OCI-LY3 (cell line): ENCODE data around the gene VAMP4.

Experiments
- H2AFZ ChIP-seq: fragments of 200-600, 300-600 bp; shearing (Covaris generic); 2 replicates; pipeline ENCODE4 v1.6.0; 2014; ENCODE audit warnings: antibody characterized with exemption, low read depth, low read length
- H3K27ac ChIP-seq: fragments of 200-600, 300-600 bp; sonication (generic); 2 replicates; pipeline ENCODE4 v1.5.1; 2014; ENCODE audit warnings: mild to moderate bottlenecking, low read length, moderate library complexity, mixed read lengths
- H3K27me3 ChIP-seq: fragments of 200-600, 300-600 bp; sonication (generic); 2 replicates; pipeline ENCODE4 v1.6.1; 2014; ENCODE audit warnings: low read depth, low read length, mixed read lengths
- H3K36me3 ChIP-seq: fragments of 200-600, 300-600 bp; sonication (generic); replicated peaks from 2 replicates; pipeline ENCODE3; 2014; ENCODE audit warnings: low read depth, low read length, mixed read lengths
- H3K4me1 ChIP-seq: fragments of 300-600, 200-600 bp; sonication (generic); 2 replicates; pipeline ENCODE4 v1.6.1; 2014; ENCODE audit warnings: low read length, mixed read lengths
- H3K4me2 ChIP-seq: fragments of 200-600, 300-600 bp; sonication (generic); 2 replicates; pipeline ENCODE4 v1.6.1; 2014; ENCODE audit warnings: low read length, mixed read lengths
- H3K4me3 ChIP-seq: fragments of 300-600, 200-600 bp; sonication (generic); 2 replicates; pipeline ENCODE4 v1.5.1; 2014; ENCODE audit warnings: antibody characterized with exemption, mild to moderate bottlenecking, low read length, moderate library complexity
- H3K79me2 ChIP-seq: fragments of 300-600, 200-600 bp; shearing (Covaris generic); 2 replicates; pipeline ENCODE4 v1.6.1; 2014; ENCODE audit warnings: mild to moderate bottlenecking, low read length, mixed read lengths
- H3K9ac ChIP-seq: fragments of 300-600, 200-600 bp; shearing (Covaris generic); 2 replicates; pipeline ENCODE4 v1.6.0; 2014; ENCODE audit warnings: mild to moderate bottlenecking, low read length, moderate library complexity
- H3K9me3 ChIP-seq: fragments of 200-600, 300-600 bp; shearing (Covaris generic); 2 replicates; pipeline ENCODE4 v1.6.1; 2014; ENCODE audit warnings: low read length, mixed read lengths; ENCODE audit not compliant: insufficient read depth
- H4K20me1 ChIP-seq: fragments of 200-600, 300-600 bp; sonication (generic); 2 replicates; pipeline ENCODE4 v1.6.1; 2016; ENCODE audit warnings: low read length, mixed read lengths; ENCODE audit not compliant: insufficient read depth
- CTCF ChIP-seq: fragments of 200-600, 300-600 bp; sonication (generic); IDR thresholded peaks from 2 replicates; pipeline ENCODE4 v1.5.1; 2014; ENCODE audit warnings: antibody characterized with exemption, low read length, low read depth
- EZH2phosphoT487 ChIP-seq: fragments of 200-600 bp; shearing (Covaris generic); IDR thresholded peaks from 2 replicates; pipeline ENCODE4 v1.6.1; 2018; ENCODE audit warnings: antibody characterized with exemption, mixed run types, low read depth

VAMP4 gene

DNA sequence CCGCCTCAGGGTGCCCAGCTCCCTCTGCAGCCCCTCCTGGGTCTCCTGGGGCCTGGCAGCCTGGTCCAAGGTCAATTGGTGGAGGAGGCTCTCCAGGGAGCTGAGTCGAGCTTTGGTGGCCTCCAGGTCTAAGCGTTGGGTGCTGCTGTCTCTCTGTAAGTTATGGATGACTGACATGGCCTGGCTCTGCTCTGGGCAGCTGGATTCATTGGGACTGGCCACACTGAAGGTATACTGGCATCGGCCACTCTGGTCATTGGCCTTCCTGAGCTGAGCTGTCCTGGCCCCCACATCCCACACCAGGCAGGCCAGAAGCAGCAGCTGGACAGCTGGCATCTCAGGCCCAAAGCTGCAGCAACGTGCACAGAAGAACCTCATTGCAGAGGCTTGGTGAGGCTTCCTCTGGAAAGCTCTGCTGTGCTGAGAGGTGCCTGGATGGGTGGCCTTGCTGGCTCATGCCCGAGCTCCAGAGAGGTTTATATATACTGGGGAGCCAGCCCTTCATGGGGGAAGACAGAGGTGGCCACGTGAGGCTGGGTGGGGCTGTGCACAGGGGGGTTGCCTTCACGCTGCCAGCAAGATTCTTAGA is 89.5 kb downstream of the VAMP4 start, which contains the start of gene MYOC:
Gene MYOC (minus strand): TSS at position 455 of the 589 bp plus-strand sequence. CDS start 77 bp downstream, at position 378.
- Histone ChIP-seq H3K36me3 (no peaks in the 10 kb centered on the region), H3K4me2 (no peak within 1 kb of the TSS), H3K4me1 (peaks cover 22% of the 10 kb centered on the region), H3K4me3 (no peak within 1 kb of the TSS), H3K27me3 (peaks cover 16% of the 10 kb centered on the region; the same call in 1 of the 2 replicates), H4K20me1 (no peaks in the 10 kb centered on the region), H3K9me3 (no peaks in the 10 kb centered on the region), H3K79me2 (no peaks in the 10 kb centered on the region), H3K9ac (no peak within 1 kb of the TSS), H3K27ac (no peak within 1 kb of the TSS), H2AFZ (no peak within 1 kb of the TSS)
- TF ChIP-seq EZH2phosphoT487 (no peak), CTCF (no peak)
